ENCODE data around the gene MGAT4C. TPM values are rescaled to one million over a fixed set of nuclear protein-coding genes. Genes with fewer than 3 reads are reported as not detected.
"Not testable (repeated sequence)": the region's sequence is repeated elsewhere in the genome, so short reads cannot be mapped to it uniquely, and the experiment has no call there.

MGAT4C gene
- not detected in 2 replicates for total RNA-seq

GRCh38 chr12:86256163-86256562 lies at the start of gene MGAT4C:
TSS of gene MGAT4C (minus strand) at chr12:86256391.
- no peak within 1 kb of the TSS for H3K27ac Mint-ChIP-seq
- intact Hi-C loops (cut with micrococcal nuclease), result no loop called here
- H3K4me3 Mint-ChIP-seq, result no peak within 1 kb of the TSS

GRCh38 chr12:86296396-86296795 lies 40.2 kb upstream of the MGAT4C start:
- intact Hi-C loops (cut with micrococcal nuclease); H3K4me3 Mint-ChIP-seq; H3K27ac Mint-ChIP-seq; H3K4me1 Mint-ChIP-seq; H3K36me3 Mint-ChIP-seq (ENCODE audit: low read depth); H3K27me3 Mint-ChIP-seq; H3K9me3 Mint-ChIP-seq; DNase-seq: not testable (repeated sequence)

More at GRCh38 chr12:86256163-86256562, at the start of gene MGAT4C:
- no peaks in the 10 kb centered on the region for H3K4me1 Mint-ChIP-seq
- no peaks in the 10 kb centered on the region for H3K9me3 Mint-ChIP-seq
- DNase-seq, result no peak
- H3K27me3 Mint-ChIP-seq, result no peaks in the 10 kb centered on the region
- no peaks in the 10 kb centered on the region for H3K36me3 Mint-ChIP-seq (ENCODE audit: low read depth)

- H3K27ac Mint-ChIP-seq, result no peak overlapping the region
- H3K36me3 Mint-ChIP-seq (ENCODE audit: low read depth), result no peaks in the 10 kb centered on the region
- no peaks in the 10 kb centered on the region for H3K27me3 Mint-ChIP-seq
- H3K4me3 Mint-ChIP-seq, result no peak overlapping the region
- no peaks in the 10 kb centered on the region for H3K4me1 Mint-ChIP-seq
- no peak for DNase-seq
- peaks cover 3% of the 10 kb centered on the region for H3K9me3 Mint-ChIP-seq
- intact Hi-C loops (cut with micrococcal nuclease), result no loop called here
Observed at GRCh38 chr12:86293682-86294240, 37.6 kb upstream of the MGAT4C start.

- H3K4me1 Mint-ChIP-seq, result no peaks in the 10 kb centered on the region
- no peaks in the 10 kb centered on the region for H3K36me3 Mint-ChIP-seq (ENCODE audit: low read depth)
- no peak for DNase-seq
- H3K27me3 Mint-ChIP-seq, result no peaks in the 10 kb centered on the region
- peaks cover under 1% of the 10 kb centered on the region for H3K9me3 Mint-ChIP-seq
- H3K4me3 Mint-ChIP-seq, result no peak overlapping the region
- intact Hi-C loops (cut with micrococcal nuclease), result no loop called here
- no peak overlapping the region for H3K27ac Mint-ChIP-seq
Observed at GRCh38 chr12:86292480-86292879, 36.3 kb upstream of the MGAT4C start.

- Mint-ChIP-seq H3K4me1 (no peaks in the 10 kb centered on the region), H3K36me3 (ENCODE audit: low read depth) (no peaks in the 10 kb centered on the region), H3K27ac (no peak overlapping the region), H3K4me3 (no peak overlapping the region), H3K9me3 (no peaks in the 10 kb centered on the region), H3K27me3 (no peaks in the 10 kb centered on the region)
- intact Hi-C loops (cut with micrococcal nuclease), result no loop called here
- no peak for DNase-seq
Observed at GRCh38 chr12:86290615-86291014, 34.4 kb upstream of the MGAT4C start.

- Mint-ChIP-seq H3K27me3 (no peaks in the 10 kb centered on the region), H3K4me1 (no peaks in the 10 kb centered on the region), H3K9me3 (no peaks in the 10 kb centered on the region), H3K27ac (no peak overlapping the region), H3K36me3 (ENCODE audit: low read depth) (no peaks in the 10 kb centered on the region), H3K4me3 (no peak overlapping the region)
- DNase-seq, result no peak
- intact Hi-C loops (cut with micrococcal nuclease), result no loop called here
Observed at GRCh38 chr12:86286119-86286518, 29.9 kb upstream of the MGAT4C start.

GRCh38 chr12:86283620-86284019 lies 27.4 kb upstream of the MGAT4C start:
- no peak for DNase-seq
- Mint-ChIP-seq H3K27me3 (no peaks in the 10 kb centered on the region), H3K36me3 (ENCODE audit: low read depth) (no peaks in the 10 kb centered on the region), H3K27ac (no peak overlapping the region), H3K4me1 (no peaks in the 10 kb centered on the region), H3K9me3 (no peaks in the 10 kb centered on the region), H3K4me3 (no peak overlapping the region)
- intact Hi-C loops (cut with micrococcal nuclease), result no loop called here

GRCh38 chr12:86275356-86275755 lies 19.2 kb upstream of the MGAT4C start:
- DNase-seq, result no peak
- Mint-ChIP-seq H3K4me3 (no peak overlapping the region), H3K27ac (no peak overlapping the region), H3K9me3 (peaks cover 3% of the 10 kb centered on the region), H3K36me3 (ENCODE audit: low read depth) (no peaks in the 10 kb centered on the region), H3K27me3 (no peaks in the 10 kb centered on the region), H3K4me1 (no peaks in the 10 kb centered on the region)
- intact Hi-C loops (cut with micrococcal nuclease), result no loop called here

- Mint-ChIP-seq H3K27ac (no peak overlapping the region), H3K27me3 (peaks cover 5% of the 10 kb centered on the region), H3K4me3 (no peak overlapping the region), H3K9me3 (no peaks in the 10 kb centered on the region), H3K4me1 (no peaks in the 10 kb centered on the region), H3K36me3 (ENCODE audit: low read depth) (no peaks in the 10 kb centered on the region)
- intact Hi-C loops (cut with micrococcal nuclease), result no loop called here
- DNase-seq, result no peak
Observed at GRCh38 chr12:86265329-86265695, 9.1 kb upstream of the MGAT4C start.

- Mint-ChIP-seq H3K9me3 (no peaks in the 10 kb centered on the region), H3K27ac (no peak overlapping the region), H3K27me3 (peaks cover 5% of the 10 kb centered on the region), H3K36me3 (ENCODE audit: low read depth) (no peaks in the 10 kb centered on the region), H3K4me1 (no peaks in the 10 kb centered on the region), H3K4me3 (no peak overlapping the region)
- DNase-seq, result no peak
- intact Hi-C loops (cut with micrococcal nuclease), result no loop called here
Observed at GRCh38 chr12:86264451-86265328, 8.5 kb upstream of the MGAT4C start.

- Mint-ChIP-seq H3K4me3 (no peak overlapping the region), H3K4me1 (no peaks in the 10 kb centered on the region), H3K27me3 (peaks cover 5% of the 10 kb centered on the region), H3K36me3 (ENCODE audit: low read depth) (no peaks in the 10 kb centered on the region), H3K9me3 (no peaks in the 10 kb centered on the region), H3K27ac (no peak overlapping the region)
- DNase-seq, result no peak
- intact Hi-C loops (cut with micrococcal nuclease), result no loop called here
Observed at GRCh38 chr12:86261578-86261977, 5.4 kb upstream of the MGAT4C start.

- no peaks in the 10 kb centered on the region for H3K36me3 Mint-ChIP-seq (ENCODE audit: low read depth)
- H3K4me3 Mint-ChIP-seq, result no peak overlapping the region
- DNase-seq, result no peak
- no peaks in the 10 kb centered on the region for H3K4me1 Mint-ChIP-seq
- H3K27ac Mint-ChIP-seq, result no peak overlapping the region
- intact Hi-C loops (cut with micrococcal nuclease), result no loop called here
- peaks cover 5% of the 10 kb centered on the region for H3K27me3 Mint-ChIP-seq
- no peaks in the 10 kb centered on the region for H3K9me3 Mint-ChIP-seq
Observed at GRCh38 chr12:86261142-86261541, 5.0 kb upstream of the MGAT4C start.

- no peaks in the 10 kb centered on the region for H3K4me1 Mint-ChIP-seq
Observed at GRCh38 chr12:86260183-86260582, 4.0 kb upstream of the MGAT4C start.

GRCh38 chr12:86257134-86257533 lies 943 bp upstream of the MGAT4C start:
- no peaks in the 10 kb centered on the region for H3K9me3 Mint-ChIP-seq
- H3K4me3 Mint-ChIP-seq, result no peak overlapping the region
- H3K36me3 Mint-ChIP-seq (ENCODE audit: low read depth), result no peaks in the 10 kb centered on the region
- intact Hi-C loops (cut with micrococcal nuclease), result no loop called here
- DNase-seq, result no peak
- no peaks in the 10 kb centered on the region for H3K27me3 Mint-ChIP-seq
- no peak overlapping the region for H3K27ac Mint-ChIP-seq
- no peaks in the 10 kb centered on the region for H3K4me1 Mint-ChIP-seq

More at GRCh38 chr12:86260183-86260582, 4.0 kb upstream of the MGAT4C start:
- Mint-ChIP-seq H3K27me3 (peaks cover 3% of the 10 kb centered on the region), H3K36me3 (ENCODE audit: low read depth) (no peaks in the 10 kb centered on the region), H3K4me3 (no peak overlapping the region), H3K9me3 (no peaks in the 10 kb centered on the region), H3K27ac (no peak overlapping the region)
- DNase-seq, result no peak
- intact Hi-C loops (cut with micrococcal nuclease), result no loop called here
